HUES6 (cell line): ENCODE data around the gene UBXN10.

ENCODE experiments used
- H3K27ac ChIP-seq: 2 replicates; pipeline ENCODE4 v1.7.0; 2013; ENCODE audit warnings: low read depth, mild to moderate bottlenecking, low read length, inconsistent platforms
- H3K27me3 ChIP-seq: 2 replicates; pipeline ENCODE4 v1.6.1; 2013; ENCODE audit warnings: low read length; ENCODE audit not compliant: control insufficient read depth, insufficient read depth
- H3K36me3 ChIP-seq: 2 replicates; pipeline ENCODE4 v1.6.1; 2013; ENCODE audit warnings: low read length; ENCODE audit not compliant: control insufficient read depth, insufficient read depth
- H3K4me1 ChIP-seq: 2 replicates; pipeline ENCODE4 v1.6.1; 2013; ENCODE audit warnings: low read length; ENCODE audit not compliant: control insufficient read depth, insufficient read depth
- H3K4me3 ChIP-seq: 2 replicates; pipeline ENCODE4 v1.5.1; 2013; ENCODE audit warnings: low read depth, low read length
- H3K9ac ChIP-seq: one replicate; pipeline ENCODE4 v1.6.1; 2013; ENCODE audit warnings: mild to moderate bottlenecking, low read length
- H3K9me3 ChIP-seq: 2 replicates; pipeline ENCODE4 v1.6.1; 2013; ENCODE audit warnings: low read depth, low read length; ENCODE audit not compliant: control insufficient read depth, insufficient read depth

The UBXN10 gene

DNA sequence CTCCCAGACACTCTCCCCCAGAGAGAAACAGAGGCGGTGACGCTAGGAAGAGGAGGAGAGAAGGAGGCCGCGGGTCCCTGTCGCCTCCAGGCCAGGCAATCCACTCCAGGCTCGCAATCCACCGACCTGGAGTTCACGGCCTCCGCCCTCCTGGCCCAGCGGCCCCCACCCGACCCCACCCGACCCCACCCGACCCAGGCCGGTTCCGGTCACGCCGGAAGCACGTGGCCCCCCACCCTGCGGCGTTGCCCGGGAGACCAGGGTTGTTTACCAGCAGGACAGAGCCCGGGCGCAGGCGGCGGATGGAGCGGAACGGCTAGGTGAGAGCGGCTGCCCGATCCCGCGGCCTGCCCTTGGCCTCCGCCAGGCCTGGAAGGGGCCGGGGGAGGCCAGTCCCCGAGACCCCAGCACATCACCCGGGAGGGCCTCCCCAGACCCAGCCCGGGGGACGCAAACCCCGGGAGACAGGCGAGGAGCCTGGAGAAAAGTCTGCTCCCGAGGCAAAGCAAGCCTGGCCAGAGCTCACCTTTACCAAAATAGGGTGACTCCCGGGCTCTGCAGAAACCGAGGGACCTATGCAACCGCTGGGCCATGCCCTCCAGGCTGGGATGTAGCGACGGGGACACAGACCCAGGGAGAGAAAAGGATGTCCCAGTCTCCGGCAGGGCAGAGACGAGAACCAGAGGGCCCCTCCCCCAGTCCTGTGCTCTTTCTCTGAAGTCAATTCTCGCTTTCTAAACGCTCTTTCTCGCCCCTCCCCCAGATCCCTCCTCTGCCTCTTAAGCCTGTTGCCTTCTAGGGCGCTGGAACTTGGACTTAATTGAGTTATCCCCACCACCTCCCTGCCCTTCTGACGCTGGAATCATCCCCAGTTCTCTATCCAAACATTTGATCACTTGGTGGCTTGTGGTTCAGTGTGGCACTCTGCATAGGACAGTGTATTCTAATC, at the start of gene UBXN10, which contains the start of gene PLA2G2C:
UBXN10 (plus strand) TSS at position 263 of the 949 bp plus-strand sequence. CDS start 4,466 bp downstream, outside the sequence.
PLA2G2C (minus strand) TSS at position 685 of the 949 bp plus-strand sequence. CDS start 9,155 bp downstream, outside the sequence.
- H3K9me3 ChIP-seq = no peaks in the 10 kb centered on the region
- H3K4me1 ChIP-seq = peaks cover 21% of the 10 kb centered on the region; the same call in 1 of the 2 replicates
- H3K9ac ChIP-seq = peak within 1 kb of the TSS; percentile 91
- peak within 1 kb of the TSS; percentile 82; the same call in 1 of the 2 replicates for H3K27ac ChIP-seq
- no peaks in the 10 kb centered on the region for H3K36me3 ChIP-seq
- peak within 1 kb of the TSS; percentile 76 for H3K4me3 ChIP-seq
- H3K27me3 ChIP-seq = peaks cover 29% of the 10 kb centered on the region

- Histone ChIP-seq H3K36me3 (no peaks in the 10 kb centered on the region), H3K27ac (no peak overlapping the region), H3K27me3 (no peaks in the 10 kb centered on the region), H3K9ac (no peak overlapping the region), H3K4me3 (no peak overlapping the region), H3K9me3 (peaks cover 5% of the 10 kb centered on the region; the same call in 1 of the 2 replicates), H3K4me1 (no peaks in the 10 kb centered on the region)
Measured at GRCh38 chr1:20136249-20136648, 49.6 kb upstream of the UBXN10 start.

DNA sequence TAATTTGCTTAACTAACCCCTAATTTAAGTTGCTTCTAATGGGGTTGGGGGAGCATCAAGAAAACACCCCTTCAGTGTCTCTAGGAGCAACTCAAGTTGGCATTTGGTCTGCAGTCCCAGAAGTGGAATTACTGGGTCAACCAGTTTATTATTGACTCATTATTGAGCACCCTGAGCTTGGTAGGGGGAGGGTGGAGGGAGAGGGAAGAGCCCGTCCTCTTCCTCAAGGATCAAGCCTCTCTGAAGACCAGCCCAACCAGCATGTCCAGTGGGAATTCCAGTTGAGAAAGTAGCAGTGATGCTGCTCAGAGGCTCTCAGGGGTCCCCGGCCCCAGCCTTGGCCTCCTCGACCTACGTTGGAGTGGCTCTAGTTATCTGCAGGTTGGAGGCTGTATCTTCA, 48.8 kb upstream of the UBXN10 start:
- peaks cover 5% of the 10 kb centered on the region; the same call in 1 of the 2 replicates for H3K9me3 ChIP-seq
- H3K36me3 ChIP-seq = no peaks in the 10 kb centered on the region
- no peak overlapping the region for H3K27ac ChIP-seq
- H3K4me1 ChIP-seq = no peaks in the 10 kb centered on the region
- no peak overlapping the region for H3K4me3 ChIP-seq
- no peak overlapping the region for H3K9ac ChIP-seq
- no peaks in the 10 kb centered on the region for H3K27me3 ChIP-seq

- H3K9me3 ChIP-seq = peaks cover 5% of the 10 kb centered on the region; the same call in 1 of the 2 replicates
- H3K4me3 ChIP-seq = no peak overlapping the region
- no peaks in the 10 kb centered on the region for H3K4me1 ChIP-seq
- no peak overlapping the region for H3K27ac ChIP-seq
- no peak overlapping the region for H3K9ac ChIP-seq
- H3K36me3 ChIP-seq = no peaks in the 10 kb centered on the region
- H3K27me3 ChIP-seq = no peaks in the 10 kb centered on the region
Measured at GRCh38 chr1:20137604-20138003, 48.3 kb upstream of the UBXN10 start.

GRCh38 chr1:20138346-20138745, 47.5 kb upstream of the UBXN10 start:
- H3K27ac ChIP-seq = no peak overlapping the region
- H3K4me1 ChIP-seq = no peaks in the 10 kb centered on the region
- no peaks in the 10 kb centered on the region for H3K27me3 ChIP-seq
- H3K9ac ChIP-seq = no peak overlapping the region
- H3K4me3 ChIP-seq = no peak overlapping the region
- peaks cover 5% of the 10 kb centered on the region; the same call in 1 of the 2 replicates for H3K9me3 ChIP-seq
- H3K36me3 ChIP-seq = no peaks in the 10 kb centered on the region

DNA sequence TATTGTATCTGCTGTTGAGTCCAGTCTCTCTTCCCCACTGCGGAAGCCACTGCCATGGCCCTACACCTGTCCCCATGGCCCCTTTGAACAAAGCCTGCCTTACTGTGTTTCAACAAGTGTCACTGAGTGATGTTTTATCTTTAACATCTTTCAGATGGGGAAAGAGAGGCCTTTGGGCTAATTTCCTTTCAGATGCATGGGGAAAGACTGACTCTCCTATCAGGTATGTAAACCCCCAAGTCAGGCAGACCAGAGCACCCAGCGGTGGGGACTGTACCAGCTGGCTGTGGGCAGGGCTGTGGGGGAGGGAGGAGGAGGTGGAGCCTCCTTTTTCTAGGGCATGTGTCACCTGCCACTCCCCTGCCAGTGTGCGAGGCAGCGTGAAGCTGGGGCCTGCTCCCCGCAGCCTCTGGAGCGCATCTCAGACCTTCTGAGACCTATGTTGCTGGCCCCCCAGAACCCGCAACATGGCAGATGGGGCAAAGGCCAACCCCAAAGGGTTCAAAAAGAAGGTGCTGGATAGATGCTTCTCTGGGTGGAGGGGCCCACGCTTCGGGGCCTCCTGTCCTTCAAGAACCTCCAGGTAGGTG, 46.8 kb upstream of the UBXN10 start, which contains the start of gene PLA2G2F:
PLA2G2F (plus strand) TSS at position 363 of the 590 bp plus-strand sequence; CDS start at position 468, 105 bp downstream.
- H3K27ac ChIP-seq = no peak within 1 kb of the TSS
- no peaks in the 10 kb centered on the region for H3K36me3 ChIP-seq
- H3K4me3 ChIP-seq = no peak within 1 kb of the TSS
- no peaks in the 10 kb centered on the region for H3K4me1 ChIP-seq
- peaks cover 5% of the 10 kb centered on the region; the same call in 1 of the 2 replicates for H3K9me3 ChIP-seq
- no peak within 1 kb of the TSS for H3K9ac ChIP-seq
- no peaks in the 10 kb centered on the region for H3K27me3 ChIP-seq

DNA sequence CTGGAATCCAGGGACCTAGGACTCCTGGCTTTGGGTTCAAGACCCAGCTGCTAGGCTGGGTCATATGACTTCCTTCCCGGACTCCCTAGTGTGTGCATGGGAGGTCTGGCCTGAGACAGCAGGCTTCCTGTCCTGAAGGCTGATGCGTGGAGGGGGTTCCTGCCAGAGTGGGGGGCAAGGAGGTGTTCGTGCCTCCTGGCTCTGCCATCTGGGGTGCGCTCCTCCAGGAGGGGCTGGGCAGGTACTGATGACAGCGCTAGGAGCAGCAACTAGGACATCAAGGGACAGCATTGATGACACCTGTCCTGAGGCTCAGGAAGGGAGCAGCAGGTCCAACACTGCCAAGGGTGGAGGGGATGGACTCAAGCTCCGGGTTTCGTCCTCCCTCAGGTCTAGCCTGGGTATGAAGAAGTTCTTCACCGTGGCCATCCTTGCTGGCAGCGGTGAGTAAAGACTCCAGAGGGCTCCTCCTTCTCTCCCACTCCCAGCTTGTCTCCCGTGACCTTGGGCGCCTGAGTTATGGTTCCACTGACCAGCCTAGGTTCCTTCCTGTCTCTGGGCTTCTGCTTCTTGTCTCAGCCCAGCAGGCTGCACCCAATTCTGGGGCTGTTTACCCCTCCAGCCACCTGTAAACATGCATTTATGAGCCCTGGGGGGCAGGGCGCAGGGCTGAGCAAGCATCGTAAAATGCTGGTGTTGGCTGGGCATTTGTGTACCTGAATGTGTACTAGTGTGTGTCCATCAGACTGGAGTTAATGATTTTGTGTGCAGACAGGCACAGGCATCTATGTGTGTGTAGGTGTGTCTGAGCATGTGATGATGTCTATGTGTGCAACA, 45.9 kb upstream of the UBXN10 start:
- no peaks in the 10 kb centered on the region for H3K4me1 ChIP-seq
- peaks cover 5% of the 10 kb centered on the region; the same call in 1 of the 2 replicates for H3K9me3 ChIP-seq
- H3K27me3 ChIP-seq = no peaks in the 10 kb centered on the region
- H3K4me3 ChIP-seq = no peak overlapping the region
- no peak overlapping the region for H3K9ac ChIP-seq
- no peaks in the 10 kb centered on the region for H3K36me3 ChIP-seq
- H3K27ac ChIP-seq = no peak overlapping the region

- Histone ChIP-seq H3K27me3 (no peaks in the 10 kb centered on the region), H3K9me3 (peaks cover 5% of the 10 kb centered on the region; the same call in 1 of the 2 replicates), H3K36me3 (no peaks in the 10 kb centered on the region), H3K4me1 (no peaks in the 10 kb centered on the region), H3K27ac (no peak overlapping the region), H3K4me3 (no peak overlapping the region), H3K9ac (no peak overlapping the region)
Measured at GRCh38 chr1:20141001-20141400, 44.9 kb upstream of the UBXN10 start.

GRCh38 chr1:20141466-20141865, 44.4 kb upstream of the UBXN10 start:
- H3K9ac ChIP-seq = no peak overlapping the region
- H3K4me3 ChIP-seq = no peak overlapping the region
- no peaks in the 10 kb centered on the region for H3K36me3 ChIP-seq
- no peaks in the 10 kb centered on the region for H3K4me1 ChIP-seq
- no peak overlapping the region for H3K27ac ChIP-seq
- no peaks in the 10 kb centered on the region for H3K27me3 ChIP-seq
- peaks cover 5% of the 10 kb centered on the region; the same call in 1 of the 2 replicates for H3K9me3 ChIP-seq

- Histone ChIP-seq H3K27ac (no peak overlapping the region), H3K27me3 (no peaks in the 10 kb centered on the region), H3K9me3 (peaks cover 5% of the 10 kb centered on the region; the same call in 1 of the 2 replicates), H3K36me3 (no peaks in the 10 kb centered on the region), H3K9ac (no peak overlapping the region), H3K4me3 (no peak overlapping the region), H3K4me1 (no peaks in the 10 kb centered on the region; the same call in 1 of the 2 replicates)
Measured at GRCh38 chr1:20142001-20142710, 43.7 kb upstream of the UBXN10 start.
